ENCODE measurements around the gene PTPRN2. TPM values are rescaled to one million over a fixed set of nuclear protein-coding genes. Genes with fewer than 3 reads are reported as not detected.

PTPRN2 gene
- total RNA-seq, 1 donor from 2014 or later = 0.72 TPM

GRCh38 chr7:158145370-158145769 lies 442.3 kb downstream of the PTPRN2 start:
- no peak for DNase-seq (ENCODE audit: low spot score)

DNA sequence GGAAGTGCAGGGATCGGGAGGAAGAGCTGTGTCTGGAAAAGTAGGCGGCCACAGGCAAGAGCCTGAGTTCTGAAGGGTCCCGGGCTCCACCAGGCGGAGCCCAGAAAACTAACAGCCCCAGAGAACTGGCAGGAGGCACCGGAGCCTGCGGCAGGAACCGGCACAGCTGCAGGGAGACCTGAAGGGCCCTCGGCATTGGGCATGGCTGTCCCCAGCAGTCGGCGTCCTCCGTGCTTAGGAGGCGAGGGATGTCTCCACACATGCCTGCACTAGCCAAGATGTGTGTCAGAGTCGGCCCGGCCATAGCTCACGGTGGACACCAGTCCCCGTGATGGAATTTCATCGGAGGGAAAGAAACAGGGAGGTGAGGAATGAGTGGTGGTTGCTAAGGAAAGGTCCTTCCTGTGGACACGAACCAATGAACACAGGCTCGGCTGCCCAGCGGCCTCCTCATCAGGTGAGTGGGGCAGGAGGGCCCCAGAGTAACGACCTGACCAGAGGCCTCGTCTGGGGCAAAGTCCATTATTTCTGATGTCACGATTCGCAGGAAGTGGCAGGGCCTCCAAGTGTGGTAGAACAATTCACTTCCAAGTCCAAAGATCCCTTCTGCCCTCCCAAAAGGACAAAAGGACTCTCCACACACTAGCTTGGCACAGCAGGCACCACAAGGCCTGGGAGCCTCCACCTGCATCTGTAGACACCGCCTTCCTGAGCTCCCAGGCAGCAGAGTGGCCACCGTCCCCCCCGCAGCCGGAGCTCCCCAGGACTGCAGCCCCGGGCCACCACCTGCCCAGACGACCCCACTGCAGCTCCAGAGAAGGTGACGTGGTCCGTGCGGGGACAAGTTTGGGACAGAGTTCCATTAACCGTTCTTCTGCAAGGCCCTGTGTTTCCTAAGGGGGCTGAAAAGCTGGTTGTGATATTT lies 444.2 kb downstream of the PTPRN2 start:
- DNase-seq (ENCODE audit: low spot score) = no peak

GRCh38 chr7:158142657-158143056 lies 445.0 kb downstream of the PTPRN2 start:
- no peak for DNase-seq (ENCODE audit: low spot score)

DNA sequence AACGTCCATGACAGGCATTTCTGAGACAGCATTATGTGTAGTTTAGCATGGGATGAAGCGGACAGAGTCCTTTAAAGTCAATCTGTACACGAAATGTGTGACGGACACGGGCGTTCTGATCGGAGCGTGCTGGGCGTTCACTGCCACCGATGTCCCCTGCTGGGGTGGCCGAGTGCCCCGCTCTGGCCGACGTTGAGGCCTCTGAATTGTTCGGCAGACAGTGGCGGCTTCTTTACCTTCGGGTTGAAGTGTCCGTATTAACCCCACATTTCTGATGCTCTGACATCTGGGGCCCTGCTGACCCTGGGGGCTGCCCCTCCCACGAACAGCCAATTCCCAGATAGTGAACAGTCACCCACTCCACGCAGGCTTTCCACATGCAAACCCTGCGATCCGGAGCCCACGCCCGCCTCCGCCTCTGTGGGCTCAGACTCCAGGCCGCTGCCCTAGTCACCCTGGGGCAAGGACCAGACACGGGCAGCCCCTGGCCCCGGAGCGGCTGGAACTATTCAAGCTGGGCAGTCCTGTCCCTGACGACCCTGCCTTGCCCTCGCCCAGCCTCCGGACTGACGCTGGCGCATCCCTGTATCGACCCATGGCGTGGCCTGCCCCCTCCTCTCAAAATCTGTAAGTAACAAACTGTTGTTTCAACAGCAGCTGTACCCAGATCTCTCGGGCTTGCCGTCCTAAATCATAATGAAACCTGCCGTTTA lies 445.7 kb downstream of the PTPRN2 start:
- no peak for DNase-seq (ENCODE audit: low spot score)

DNA sequence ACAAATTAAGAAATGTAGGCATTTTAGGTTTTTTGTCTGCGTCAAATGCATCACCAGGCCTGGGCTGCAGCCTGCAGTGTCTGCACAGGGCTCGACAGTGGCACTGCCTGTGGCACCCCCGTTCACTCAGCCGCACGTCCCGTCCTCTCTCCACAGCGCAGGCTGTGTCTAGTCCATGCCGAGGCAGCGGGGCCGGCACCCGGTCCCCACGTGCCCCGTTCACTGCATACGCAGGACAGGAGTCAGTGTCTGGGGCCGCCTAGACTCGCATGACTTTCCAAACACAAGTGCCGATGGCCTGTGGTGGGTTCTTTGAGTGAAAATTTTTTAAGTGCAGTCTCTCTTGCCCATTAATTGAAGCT lies 446.4 kb downstream of the PTPRN2 start:
- DNase-seq (ENCODE audit: low spot score) = no peak

- no peak for DNase-seq (ENCODE audit: low spot score)
Measured at GRCh38 chr7:158140538-158141220, 446.9 kb downstream of the PTPRN2 start.

DNA sequence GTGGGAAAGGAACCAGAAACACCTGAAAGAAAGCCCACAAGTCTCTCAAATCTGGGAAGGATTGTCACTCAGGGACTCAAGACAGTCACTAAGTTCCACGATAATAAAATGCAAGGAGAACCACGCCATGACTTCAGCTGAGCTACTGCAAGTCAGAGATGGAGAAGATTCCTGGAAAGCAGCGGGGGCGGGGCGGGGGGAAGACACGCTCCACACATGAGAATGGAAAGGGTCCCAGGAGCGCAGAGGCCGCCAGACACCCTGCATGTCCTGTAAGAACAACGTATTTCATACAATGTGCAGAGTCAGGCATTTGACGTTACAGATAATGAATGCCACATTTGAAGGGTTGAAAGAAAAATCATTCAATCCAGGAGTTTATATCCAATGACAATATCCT lies 448.1 kb downstream of the PTPRN2 start:
- DNase-seq (ENCODE audit: low spot score) = no peak

- DNase-seq (ENCODE audit: low spot score) = no peak
Measured at GRCh38 chr7:158138329-158138597, 449.4 kb downstream of the PTPRN2 start.

- DNase-seq (ENCODE audit: low spot score) = no peak
Measured at GRCh38 chr7:158137516-158138328, 449.9 kb downstream of the PTPRN2 start.

GRCh38 chr7:158135931-158136330 lies 451.7 kb downstream of the PTPRN2 start:
- no peak for DNase-seq (ENCODE audit: low spot score)

- DNase-seq (ENCODE audit: low spot score) = no peak
Measured at GRCh38 chr7:158134824-158135223, 452.8 kb downstream of the PTPRN2 start.

DNA sequence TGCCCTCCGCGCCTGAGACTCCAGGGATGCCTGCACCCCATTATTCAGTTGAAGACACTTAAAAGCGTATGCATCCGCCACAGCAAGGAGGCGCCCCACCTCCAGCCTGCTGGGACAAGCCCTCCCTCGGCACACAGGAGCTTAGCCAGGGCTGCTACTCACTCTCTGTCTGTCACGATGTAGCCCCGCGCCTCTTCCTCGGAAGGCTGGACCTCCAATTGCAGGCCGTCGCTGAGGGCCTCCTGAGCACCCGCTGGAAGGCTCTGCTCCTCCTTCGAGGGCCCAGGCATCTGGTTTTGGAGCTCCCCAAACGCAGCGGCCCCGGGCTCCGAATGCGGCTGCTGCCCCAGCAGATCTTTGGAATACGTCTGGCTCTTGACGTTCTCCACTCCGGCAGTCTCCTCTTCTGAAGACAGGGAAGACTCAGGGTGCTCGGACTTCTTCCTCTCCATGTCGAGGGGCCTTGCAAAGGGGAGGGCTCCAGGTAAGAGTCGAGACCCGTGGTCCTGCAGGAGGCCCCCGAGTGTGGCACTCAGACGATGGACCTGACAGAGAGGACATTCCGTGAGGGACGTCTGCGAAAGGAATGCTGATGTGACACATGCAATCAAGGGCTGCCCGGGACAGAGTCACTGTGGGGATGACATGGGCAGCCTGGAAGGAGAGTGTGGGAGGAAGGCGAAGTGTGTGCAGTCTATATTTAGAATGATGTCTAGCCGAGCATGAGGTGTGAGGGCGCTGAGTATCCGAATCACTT lies 453.9 kb downstream of the PTPRN2 start:
- DNase-seq (ENCODE audit: low spot score) = no peak

DNA sequence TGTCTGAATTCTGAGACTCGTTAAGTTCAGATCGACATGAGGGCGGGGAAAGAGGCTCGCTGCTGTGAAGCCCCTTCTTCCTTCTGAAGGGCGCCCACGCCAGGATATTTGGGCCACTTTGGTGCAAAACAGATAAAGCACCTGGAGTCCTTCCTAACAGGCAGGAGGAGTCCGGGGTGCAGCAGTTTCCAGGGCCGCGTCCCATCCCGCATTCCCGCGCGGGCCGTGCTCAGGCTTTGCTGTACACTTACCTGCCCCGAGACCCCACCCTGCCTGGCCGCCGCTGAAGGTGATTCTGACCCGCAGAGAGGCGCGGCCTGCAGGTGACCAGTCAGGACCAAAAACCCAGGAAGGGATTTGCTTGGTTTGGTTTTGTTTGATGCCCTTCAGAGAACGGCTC lies 454.6 kb downstream of the PTPRN2 start:
- DNase-seq (ENCODE audit: low spot score) = no peak

- DNase-seq (ENCODE audit: low spot score) = no peak
Measured at GRCh38 chr7:158130023-158130409, 457.6 kb downstream of the PTPRN2 start.

- DNase-seq (ENCODE audit: low spot score) = no peak
Measured at GRCh38 chr7:158129037-158130022, 458.3 kb downstream of the PTPRN2 start.

DNA sequence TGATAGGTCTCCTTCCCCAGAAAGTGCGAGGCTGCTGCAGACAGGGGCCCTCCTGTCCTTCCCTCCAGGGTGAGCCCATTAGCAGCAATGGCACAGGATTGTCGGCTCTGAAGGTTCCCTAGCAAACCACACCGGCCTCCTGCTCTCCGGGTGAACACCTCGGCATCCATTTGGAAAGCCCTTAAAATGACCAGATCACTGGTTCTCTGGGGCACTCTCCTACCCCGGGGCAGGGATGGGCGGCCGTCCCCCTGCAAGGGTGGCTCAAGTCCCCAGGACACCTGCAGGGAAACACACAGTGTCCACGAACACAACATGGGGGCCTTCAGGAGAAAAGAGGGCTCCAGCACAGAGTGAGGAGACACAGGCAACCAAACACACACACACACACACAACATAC lies 459.1 kb downstream of the PTPRN2 start:
- DNase-seq (ENCODE audit: low spot score) = no peak

- no peak for DNase-seq (ENCODE audit: low spot score)
Measured at GRCh38 chr7:158127241-158127640, 460.4 kb downstream of the PTPRN2 start.

DNA sequence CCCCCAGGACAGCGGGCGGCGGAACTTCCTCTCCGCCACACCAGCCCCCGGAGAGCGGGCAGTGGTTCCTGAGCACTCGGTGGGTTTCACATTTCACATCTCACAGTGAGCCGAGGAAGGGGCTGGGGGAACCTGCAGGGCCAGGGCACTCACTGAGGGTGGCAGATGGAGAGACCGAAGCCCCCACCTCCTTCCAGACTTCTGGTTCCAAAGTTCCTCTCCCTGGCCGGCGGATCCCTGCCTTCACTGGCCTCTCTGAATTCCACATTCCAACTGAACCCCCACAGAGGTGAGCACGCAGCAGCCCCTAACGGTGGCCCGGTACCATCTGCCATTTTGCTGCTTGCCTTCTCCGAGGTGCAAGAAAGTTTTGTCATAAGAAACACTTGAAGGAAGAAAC lies 461.0 kb downstream of the PTPRN2 start:
- DNase-seq (ENCODE audit: low spot score) = no peak

- DNase-seq (ENCODE audit: low spot score) = no peak
Measured at GRCh38 chr7:158125721-158126120, 461.9 kb downstream of the PTPRN2 start.

GRCh38 chr7:158125091-158125490 lies 462.5 kb downstream of the PTPRN2 start:
- no peak for DNase-seq (ENCODE audit: low spot score)

All from umbilical cord (tissue), 2 donors.